Stimulated activated memory B cell treated with anti-CD40 and anti-IgM and Interleukin-4, amounts not matched to agents 10 μg/mL and 1 μg/mL and 100 μg/mL, for 72 hours (primary cell): ENCODE results near the gene SLC24A3.

Source experiments
- ATAC-seq: fragments of 150-1000 bp; cut with Tn5 transposase; 2 replicates; pipeline ENCODE4 v1.10.0; 2021
- H3K27ac Mint-ChIP-seq: one replicate; pipeline ENCODE4 v1.8.0; 2022; ENCODE audit warnings: mild to moderate bottlenecking, mixed read lengths
- H3K27me3 Mint-ChIP-seq: one replicate; pipeline ENCODE4 v1.8.0; 2022; ENCODE audit warnings: mixed read lengths
- H3K36me3 Mint-ChIP-seq: one replicate; pipeline ENCODE4 v1.8.0; 2022; ENCODE audit warnings: mixed read lengths
- H3K4me1 Mint-ChIP-seq: one replicate; pipeline ENCODE4 v1.8.0; 2022; ENCODE audit warnings: mixed read lengths
- H3K4me3 Mint-ChIP-seq: one replicate; pipeline ENCODE4 v1.8.0; 2022; ENCODE audit warnings: mild to moderate bottlenecking, moderate library complexity, mixed read lengths
- H3K9me3 Mint-ChIP-seq: one replicate; pipeline ENCODE4 v1.8.0; 2022; ENCODE audit warnings: mixed read lengths

Gene SLC24A3

GRCh38 chr20:19765913-19766312, 553.5 kb downstream of the SLC24A3 start:
- no peaks in the 10 kb centered on the region for H3K36me3 Mint-ChIP-seq
- no peak overlapping the region for H3K4me3 Mint-ChIP-seq
- H3K27me3 Mint-ChIP-seq = peaks cover 41% of the 10 kb centered on the region
- peaks cover 12% of the 10 kb centered on the region for H3K4me1 Mint-ChIP-seq
- ATAC-seq = no peak
- no peaks in the 10 kb centered on the region for H3K9me3 Mint-ChIP-seq
- no peak overlapping the region for H3K27ac Mint-ChIP-seq

GRCh38 chr20:19767070-19767469, 554.6 kb downstream of the SLC24A3 start:
- ATAC-seq = no peak
- no peak overlapping the region for H3K4me3 Mint-ChIP-seq
- no peaks in the 10 kb centered on the region for H3K36me3 Mint-ChIP-seq
- no peaks in the 10 kb centered on the region for H3K9me3 Mint-ChIP-seq
- H3K27me3 Mint-ChIP-seq = peaks cover 48% of the 10 kb centered on the region
- peaks cover 16% of the 10 kb centered on the region for H3K4me1 Mint-ChIP-seq
- no peak overlapping the region for H3K27ac Mint-ChIP-seq

- H3K36me3 Mint-ChIP-seq = no peaks in the 10 kb centered on the region
- H3K27me3 Mint-ChIP-seq = peaks cover 46% of the 10 kb centered on the region
- H3K9me3 Mint-ChIP-seq = no peaks in the 10 kb centered on the region
- no peak overlapping the region for H3K27ac Mint-ChIP-seq
- peaks cover 14% of the 10 kb centered on the region for H3K4me1 Mint-ChIP-seq
- no peak overlapping the region for H3K4me3 Mint-ChIP-seq
- ATAC-seq = no peak
Observed at GRCh38 chr20:19768325-19768842, 555.9 kb downstream of the SLC24A3 start.

GRCh38 chr20:19769507-19769906, 557.1 kb downstream of the SLC24A3 start:
- no peaks in the 10 kb centered on the region for H3K36me3 Mint-ChIP-seq
- no peak for ATAC-seq
- peaks cover 14% of the 10 kb centered on the region for H3K4me1 Mint-ChIP-seq
- no peaks in the 10 kb centered on the region for H3K9me3 Mint-ChIP-seq
- H3K27ac Mint-ChIP-seq = no peak overlapping the region
- H3K4me3 Mint-ChIP-seq = no peak overlapping the region
- peaks cover 46% of the 10 kb centered on the region for H3K27me3 Mint-ChIP-seq

GRCh38 chr20:19770375-19770774, 557.9 kb downstream of the SLC24A3 start:
- no peaks in the 10 kb centered on the region for H3K36me3 Mint-ChIP-seq
- H3K9me3 Mint-ChIP-seq = no peaks in the 10 kb centered on the region
- peaks cover 46% of the 10 kb centered on the region for H3K27me3 Mint-ChIP-seq
- H3K27ac Mint-ChIP-seq = no peak overlapping the region
- no peak for ATAC-seq
- no peak overlapping the region for H3K4me3 Mint-ChIP-seq
- peaks cover 14% of the 10 kb centered on the region for H3K4me1 Mint-ChIP-seq

- ATAC-seq = no peak
- no peak overlapping the region for H3K4me3 Mint-ChIP-seq
- peaks cover 14% of the 10 kb centered on the region for H3K4me1 Mint-ChIP-seq
- H3K27ac Mint-ChIP-seq = no peak overlapping the region
- H3K27me3 Mint-ChIP-seq = peaks cover 45% of the 10 kb centered on the region
- no peaks in the 10 kb centered on the region for H3K9me3 Mint-ChIP-seq
- H3K36me3 Mint-ChIP-seq = no peaks in the 10 kb centered on the region
Observed at GRCh38 chr20:19771031-19771430, 558.6 kb downstream of the SLC24A3 start.
